Measurements from ENCODE around the gene TMEM184B.
"Not testable (repeated sequence)": the region's sequence is repeated elsewhere in the genome, so short reads cannot be mapped to it uniquely, and the experiment has no call there.

GRCh38 chr22:38177571-38177925 lies 95.3 kb downstream of the TMEM184B start:
- TF ChIP-seq CTCF (IDR thresholded peaks at IDR 0.05); ZFX (IDR thresholded peaks at IDR 0.05; ENCODE audit: borderline replicate concordance): not testable (repeated sequence)
